NK-92 treated with Interleukin-12 subunit alpha and Interleukin-12 subunit beta, amount 100 ng/mL, for 24 hours (cell line): ENCODE measurements around the gene IER5L.

Experiments
- DNase-seq: peaks from one replicate; lab custom pipeline; 2025; lab: John Stamatoyannopoulos, UW

IER5L gene

GRCh38 chr9:129177791-129178567 is at the start of gene IER5L:
IER5L (minus strand) TSS chr9:129178261; CDS start chr9:129178052, 209 bp downstream.
- no peak for DNase-seq

GRCh38 chr9:129227843-129228189 is 49.8 kb upstream of the IER5L start:
- no peak for DNase-seq

- no peak for DNase-seq
Observed at GRCh38 chr9:129225815-129226214, 47.8 kb upstream of the IER5L start.

- no peak for DNase-seq
Observed at GRCh38 chr9:129225490-129225778, 47.4 kb upstream of the IER5L start.

- DNase-seq = no peak
Observed at GRCh38 chr9:129224618-129225489, 46.8 kb upstream of the IER5L start.

- DNase-seq = no peak
Observed at GRCh38 chr9:129223551-129224208, 45.6 kb upstream of the IER5L start.

- DNase-seq = no peak
Observed at GRCh38 chr9:129222819-129223218, 44.8 kb upstream of the IER5L start.

GRCh38 chr9:129221979-129222635 is 44.0 kb upstream of the IER5L start:
- no peak for DNase-seq

GRCh38 chr9:129221233-129221632 is 43.2 kb upstream of the IER5L start:
- DNase-seq = no peak

- DNase-seq = no peak
Observed at GRCh38 chr9:129220771-129221170, 42.7 kb upstream of the IER5L start.

- DNase-seq = no peak
Observed at GRCh38 chr9:129218918-129219317, 40.9 kb upstream of the IER5L start.

- DNase-seq = no peak
Observed at GRCh38 chr9:129218272-129218625, 40.2 kb upstream of the IER5L start.

GRCh38 chr9:129213551-129213950 is 35.5 kb upstream of the IER5L start:
- no peak for DNase-seq

- no peak for DNase-seq
Observed at GRCh38 chr9:129211686-129212085, 33.6 kb upstream of the IER5L start.

GRCh38 chr9:129210125-129210524 is 32.1 kb upstream of the IER5L start:
- DNase-seq = no peak

GRCh38 chr9:129209580-129209979 is 31.5 kb upstream of the IER5L start:
- DNase-seq = no peak

GRCh38 chr9:129209109-129209508 is 31.0 kb upstream of the IER5L start:
- no peak for DNase-seq

GRCh38 chr9:129208207-129209032 is 30.4 kb upstream of the IER5L start:
- no peak for DNase-seq

- no peak for DNase-seq
Observed at GRCh38 chr9:129206905-129207304, 28.8 kb upstream of the IER5L start.

GRCh38 chr9:129206401-129206800 is 28.3 kb upstream of the IER5L start:
- DNase-seq = no peak

- no peak for DNase-seq
Observed at GRCh38 chr9:129204840-129205239, 26.8 kb upstream of the IER5L start.

GRCh38 chr9:129203556-129203909 is 25.5 kb upstream of the IER5L start:
- no peak for DNase-seq
